Measurements from ENCODE around the gene DNAJC2. TPM values are rescaled to one million over a fixed set of nuclear protein-coding genes. Genes with fewer than 3 reads are reported as not detected.

Gene DNAJC2
- total RNA-seq, 6 experiments from 2014 or later, result 5.5 to 13.1 (median 11.0) TPM

DNA sequence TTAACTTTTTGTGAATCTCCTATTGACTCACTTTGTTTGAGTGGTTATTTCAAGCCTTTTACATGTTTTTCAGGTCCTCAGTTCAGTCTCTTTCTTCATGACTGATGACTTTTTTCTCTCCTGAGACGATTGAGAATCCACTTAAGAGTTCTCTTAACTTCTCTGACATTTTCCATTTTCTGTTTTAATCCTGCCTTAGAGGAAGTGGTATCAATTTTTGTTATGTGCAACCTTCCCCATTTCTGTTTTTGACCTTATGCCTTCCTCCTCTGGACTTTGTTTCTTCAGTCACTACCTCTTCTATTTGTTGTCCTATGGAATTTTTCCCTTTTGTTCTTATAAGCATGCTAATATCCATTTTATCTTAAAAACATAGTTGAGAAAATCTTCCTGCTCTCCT is 5.2 kb upstream of the DNAJC2 start:
- H3K27me3 ChIP-seq, result no peaks in the 10 kb centered on the region
- H3K9me3 ChIP-seq, result no peaks in the 10 kb centered on the region
- WGBS (ENCODE audit: insufficient coverage, low coverage, low lambda C conversion rate, missing lambda C conversion rate), result 38% methylated on average over 1 of the region's 1 CpG
- DNase-seq (no peak), ATAC-seq (no peak)
- no peak overlapping the region for H3K4me3 ChIP-seq
- H3K4me1 ChIP-seq, result peaks cover 0 to 22% (median 9%) of the 10 kb centered on the region in 4 donors
- no peak overlapping the region for H3K27ac ChIP-seq
- TF ChIP-seq, protein P1, sequence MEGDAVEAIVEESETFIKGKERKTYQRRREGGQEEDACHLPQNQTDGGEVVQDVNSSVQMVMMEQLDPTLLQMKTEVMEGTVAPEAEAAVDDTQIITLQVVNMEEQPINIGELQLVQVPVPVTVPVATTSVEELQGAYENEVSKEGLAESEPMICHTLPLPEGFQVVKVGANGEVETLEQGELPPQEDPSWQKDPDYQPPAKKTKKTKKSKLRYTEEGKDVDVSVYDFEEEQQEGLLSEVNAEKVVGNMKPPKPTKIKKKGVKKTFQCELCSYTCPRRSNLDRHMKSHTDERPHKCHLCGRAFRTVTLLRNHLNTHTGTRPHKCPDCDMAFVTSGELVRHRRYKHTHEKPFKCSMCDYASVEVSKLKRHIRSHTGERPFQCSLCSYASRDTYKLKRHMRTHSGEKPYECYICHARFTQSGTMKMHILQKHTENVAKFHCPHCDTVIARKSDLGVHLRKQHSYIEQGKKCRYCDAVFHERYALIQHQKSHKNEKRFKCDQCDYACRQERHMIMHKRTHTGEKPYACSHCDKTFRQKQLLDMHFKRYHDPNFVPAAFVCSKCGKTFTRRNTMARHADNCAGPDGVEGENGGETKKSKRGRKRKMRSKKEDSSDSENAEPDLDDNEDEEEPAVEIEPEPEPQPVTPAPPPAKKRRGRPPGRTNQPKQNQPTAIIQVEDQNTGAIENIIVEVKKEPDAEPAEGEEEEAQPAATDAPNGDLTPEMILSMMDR (IDR thresholded peaks at IDR 0.05), result no peak
- no peak for TF ChIP-seq POLR2A (IDR thresholded peaks at IDR 0.05)
- intact Hi-C loops (cut with DNase I), result no loop called here
- peaks cover 0 to 13% (median 5%) of the 10 kb centered on the region in 4 donors for H3K36me3 ChIP-seq

DNA sequence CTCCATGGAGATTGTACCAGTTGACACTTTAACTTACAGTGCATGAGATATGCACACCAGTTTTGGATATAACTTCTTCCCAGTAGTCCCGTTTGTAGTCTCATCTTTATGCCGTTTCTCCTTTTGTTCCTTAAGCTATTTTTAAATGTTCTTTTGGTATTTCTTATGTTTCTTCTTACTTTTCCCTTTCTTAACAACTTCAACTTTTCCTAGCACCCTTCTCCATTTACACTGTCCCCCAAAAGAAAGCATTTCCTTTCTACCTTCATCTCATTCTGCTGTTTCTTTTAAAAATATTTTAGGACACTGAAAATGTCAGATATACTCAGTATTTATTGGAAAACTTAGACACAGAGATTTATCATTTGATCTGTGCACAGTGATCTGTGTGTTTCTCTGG is 4.4 kb upstream of the DNAJC2 start:
- no peak overlapping the region for H3K27ac ChIP-seq
- TF ChIP-seq POLR2A (IDR thresholded peaks at IDR 0.05), result no peak
- TF ChIP-seq, protein P1 (IDR thresholded peaks at IDR 0.05), result no peak
- ATAC-seq (no peak), DNase-seq (no peak)
- 28% methylated on average over 2 of the region's 2 CpGs for WGBS (ENCODE audit: insufficient coverage, low coverage, low lambda C conversion rate, missing lambda C conversion rate)
- H3K27me3 ChIP-seq, result no peaks in the 10 kb centered on the region
- intact Hi-C loops (cut with DNase I), result no loop called here
- peak overlapping the region; percentile 56 to 84 (median 75) for H3K4me3 ChIP-seq
- no peaks in the 10 kb centered on the region for H3K9me3 ChIP-seq
- H3K36me3 ChIP-seq, result peaks cover 0 to 6% (median 3%) of the 10 kb centered on the region in 4 donors
- peaks cover 0 to 22% (median 10%) of the 10 kb centered on the region in 4 donors for H3K4me1 ChIP-seq

- DNase-seq (no peak), ATAC-seq (no peak)
- Histone ChIP-seq H3K36me3 (peaks cover 0 to 1% (median under 1%) of the 10 kb centered on the region in 4 donors), H3K27ac (peak overlapping the region in 2 of 3 donors; percentile 87), H3K9me3 (no peaks in the 10 kb centered on the region), H3K4me3 (peak overlapping the region; percentile 56 to 84 (median 75)), H3K27me3 (no peaks in the 10 kb centered on the region), H3K4me1 (peaks cover 0 to 26% (median 10%) of the 10 kb centered on the region in 4 donors)
- TF ChIP-seq, protein P1 (IDR thresholded peaks at IDR 0.05), result no peak
- TF ChIP-seq POLR2A (IDR thresholded peaks at IDR 0.05), result no peak
- WGBS (ENCODE audit: insufficient coverage, low coverage, low lambda C conversion rate, missing lambda C conversion rate), result 11% methylated on average over 11 of the region's 13 CpGs
- intact Hi-C loops (cut with DNase I), result no loop called here
Measured at GRCh38 chr7:103348452-103348851, 3.9 kb upstream of the DNAJC2 start.

GRCh38 chr7:103347507-103348267 is 3.1 kb upstream of the DNAJC2 start, which contains the start of gene PSMC2:
PSMC2 (plus strand) TSS chr7:103347643; CDS start chr7:103347712, 69 bp downstream.
- 0% methylated on average over 21 of the region's 25 CpGs for WGBS (ENCODE audit: insufficient coverage, low coverage, low lambda C conversion rate, missing lambda C conversion rate)
- H3K9me3 ChIP-seq, result no peaks in the 10 kb centered on the region
- peaks cover 0 to 33% (median 10%) of the 10 kb centered on the region in 4 donors for H3K4me1 ChIP-seq
- H3K27ac ChIP-seq, result peak within 1 kb of the TSS; percentile 77 to 87 (median 87)
- intact Hi-C loops (cut with DNase I), result no loop called here
- ATAC-seq, result peak; percentile 78 to 86 (median 78)
- H3K36me3 ChIP-seq, result no peaks in the 10 kb centered on the region
- peak within 1 kb of the TSS; percentile 56 to 84 (median 75) for H3K4me3 ChIP-seq
- no peaks in the 10 kb centered on the region for H3K27me3 ChIP-seq
- DNase-seq, result peak; percentile 47 to 79 (median 66)
- TF ChIP-seq POLR2A (IDR thresholded peaks at IDR 0.05), result peak; percentile 64
- TF ChIP-seq, protein P1 (IDR thresholded peaks at IDR 0.05), result no peak
